Jurkat, Clone E6-1 (cell line): Measurements from ENCODE around the gene MSANTD3. TPM values are rescaled to one million over a fixed set of nuclear protein-coding genes. Genes with fewer than 3 reads are reported as not detected.
"Not testable (repeated sequence)": the region's sequence is repeated elsewhere in the genome, so short reads cannot be mapped to it uniquely, and the experiment has no call there.

ENCODE experiments used
- DNase-seq: peaks from one replicate; pipeline ENCODE4 v3.0.0-alpha.2; 2011; ENCODE audit warnings: low read depth, low spot score
- H3K4me3 ChIP-seq: 2 replicates; pipeline ENCODE4 v1.5.1; 2011; ENCODE audit warnings: mild to moderate bottlenecking, low read length, control low read depth, moderate library complexity
- polyA plus RNA-seq: library from polyadenylated mRNA; unstranded; fragments of >200 nt; gene quantifications from one replicate; pipeline ENCODE4 v1.2.1, GENCODE V29; 2012; ENCODE audit warnings: missing spikeins; ENCODE audit not compliant: insufficient read length, insufficient read depth

MSANTD3 gene, protein sequence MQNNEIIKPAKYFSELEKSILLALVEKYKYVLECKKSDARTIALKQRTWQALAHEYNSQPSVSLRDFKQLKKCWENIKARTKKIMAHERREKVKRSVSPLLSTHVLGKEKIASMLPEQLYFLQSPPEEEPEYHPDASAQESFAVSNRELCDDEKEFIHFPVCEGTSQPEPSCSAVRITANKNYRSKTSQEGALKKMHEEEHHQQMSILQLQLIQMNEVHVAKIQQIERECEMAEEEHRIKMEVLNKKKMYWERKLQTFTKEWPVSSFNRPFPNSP
- polyA plus RNA-seq: 23.9 TPM

DNA sequence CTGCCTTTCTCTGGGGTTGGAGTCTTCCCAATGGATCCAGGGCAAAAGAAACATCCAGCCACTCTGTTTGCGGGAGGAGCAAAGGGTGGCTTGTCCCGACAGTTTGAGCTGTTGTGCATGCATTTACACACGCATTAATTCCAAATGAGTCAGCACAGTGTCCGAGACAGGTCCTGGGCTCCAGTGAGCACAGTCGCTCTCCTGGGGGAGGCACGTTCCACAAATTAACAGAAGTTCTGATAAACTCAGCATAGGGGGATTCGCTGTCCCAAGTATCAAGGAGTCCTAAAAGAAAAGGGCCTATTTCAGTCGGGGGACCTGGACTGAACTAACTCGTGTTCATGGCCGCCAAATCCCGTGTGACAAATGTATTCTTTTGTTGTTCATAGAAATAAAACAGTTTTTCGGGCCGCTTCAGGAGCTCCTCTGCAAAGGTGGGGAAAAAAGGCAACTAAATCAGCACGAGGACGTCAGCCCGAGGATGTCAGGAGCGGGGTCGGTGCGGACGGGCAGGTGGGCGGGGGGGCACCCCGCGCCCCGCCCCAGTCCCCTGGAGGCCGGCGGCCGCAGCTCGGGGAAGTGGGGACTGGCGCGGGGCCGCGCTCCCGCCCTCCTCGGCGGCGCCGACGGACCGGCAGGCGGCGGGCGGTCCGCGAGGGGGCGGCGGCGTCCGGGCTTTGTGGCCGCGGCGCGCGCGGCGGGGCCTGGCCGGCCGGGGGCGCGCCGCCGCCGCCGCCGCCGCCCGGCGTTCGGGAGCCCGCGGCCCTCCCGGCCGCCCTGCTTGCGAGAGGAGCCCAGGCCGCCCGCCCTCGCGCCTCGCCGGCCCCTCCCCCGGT, at the start of gene MSANTD3:
TSS of gene MSANTD3 (plus strand) at position 614 of the 836 bp plus-strand sequence. CDS start 14,796 bp downstream, outside the sequence.
- H3K4me3 ChIP-seq: peak within 1 kb of the TSS; percentile 73
- peak; percentile 39 for DNase-seq

GRCh38 chr9:100379862-100380261, 47.1 kb upstream of the MSANTD3 start:
- DNase-seq: no peak

DNA sequence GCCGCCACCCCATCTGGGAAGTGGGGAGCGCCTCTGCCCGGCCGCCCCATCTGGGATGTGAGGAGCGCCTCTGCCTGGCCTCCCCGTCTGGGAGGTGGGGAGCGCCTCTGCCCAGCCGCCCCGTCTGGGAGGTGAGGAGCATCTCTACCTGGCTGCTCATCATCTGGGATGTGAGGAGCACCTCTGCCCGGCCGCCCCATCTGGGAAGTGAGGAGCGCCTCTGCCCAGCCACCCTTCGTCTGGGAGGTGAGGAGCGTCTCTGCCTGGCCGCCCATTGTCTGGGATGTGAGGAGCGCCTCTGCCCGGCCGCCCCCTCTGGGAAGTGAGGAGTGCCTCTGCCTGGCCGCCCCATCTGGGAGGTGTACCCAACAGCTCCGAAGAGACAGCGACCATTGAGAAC, 34.0 kb upstream of the MSANTD3 start:
- not testable (repeated sequence) for H3K4me3 ChIP-seq, DNase-seq

More at GRCh38 chr9:100379862-100380261, 47.1 kb upstream of the MSANTD3 start:
- no peak overlapping the region for H3K4me3 ChIP-seq

DNA sequence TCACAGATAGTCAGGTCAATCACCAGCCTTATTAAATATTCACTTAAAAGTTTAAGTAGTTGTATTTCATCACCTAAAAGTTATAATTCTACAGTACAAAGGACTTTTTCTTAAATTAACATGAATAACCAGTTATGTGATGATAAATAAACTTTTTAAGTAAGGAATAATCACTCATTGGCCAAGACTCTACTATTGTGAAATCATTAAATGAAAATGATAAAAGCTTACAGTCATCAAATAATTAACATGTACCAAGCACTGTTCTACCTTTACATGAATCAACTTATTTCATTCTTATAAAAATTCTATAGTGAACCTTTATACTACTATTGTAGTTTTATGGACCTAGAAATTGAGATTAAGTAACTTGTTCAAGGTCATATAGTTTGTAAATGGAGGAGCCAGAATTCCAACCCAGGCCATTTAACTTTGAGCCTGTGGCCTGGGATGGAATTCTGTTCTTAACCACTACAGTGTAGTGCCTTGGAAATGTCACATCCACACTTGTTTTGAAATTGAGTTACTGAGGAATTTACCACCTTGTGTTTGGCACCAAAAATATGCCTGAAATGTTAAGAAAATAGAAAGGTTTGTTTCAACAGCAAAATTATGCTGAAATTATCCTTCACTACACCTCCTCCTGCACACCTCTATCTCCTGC, 32.8 kb upstream of the MSANTD3 start:
- no peak for DNase-seq
- H3K4me3 ChIP-seq: no peak overlapping the region

- DNase-seq: no peak
- no peak overlapping the region for H3K4me3 ChIP-seq
Measured at GRCh38 chr9:100394816-100395215, 32.1 kb upstream of the MSANTD3 start.

- DNase-seq: no peak
- H3K4me3 ChIP-seq: no peak overlapping the region
Measured at GRCh38 chr9:100396769-100397168, 30.2 kb upstream of the MSANTD3 start.

- DNase-seq: no peak
Measured at GRCh38 chr9:100397529-100398266, 29.2 kb upstream of the MSANTD3 start.

GRCh38 chr9:100401042-100401441, 25.9 kb upstream of the MSANTD3 start:
- H3K4me3 ChIP-seq: no peak overlapping the region
- no peak for DNase-seq

More at GRCh38 chr9:100397529-100398266, 29.2 kb upstream of the MSANTD3 start:
- H3K4me3 ChIP-seq: no peak overlapping the region

- H3K4me3 ChIP-seq: no peak overlapping the region
- DNase-seq: no peak
Measured at GRCh38 chr9:100406962-100407361, 20.0 kb upstream of the MSANTD3 start.

DNA sequence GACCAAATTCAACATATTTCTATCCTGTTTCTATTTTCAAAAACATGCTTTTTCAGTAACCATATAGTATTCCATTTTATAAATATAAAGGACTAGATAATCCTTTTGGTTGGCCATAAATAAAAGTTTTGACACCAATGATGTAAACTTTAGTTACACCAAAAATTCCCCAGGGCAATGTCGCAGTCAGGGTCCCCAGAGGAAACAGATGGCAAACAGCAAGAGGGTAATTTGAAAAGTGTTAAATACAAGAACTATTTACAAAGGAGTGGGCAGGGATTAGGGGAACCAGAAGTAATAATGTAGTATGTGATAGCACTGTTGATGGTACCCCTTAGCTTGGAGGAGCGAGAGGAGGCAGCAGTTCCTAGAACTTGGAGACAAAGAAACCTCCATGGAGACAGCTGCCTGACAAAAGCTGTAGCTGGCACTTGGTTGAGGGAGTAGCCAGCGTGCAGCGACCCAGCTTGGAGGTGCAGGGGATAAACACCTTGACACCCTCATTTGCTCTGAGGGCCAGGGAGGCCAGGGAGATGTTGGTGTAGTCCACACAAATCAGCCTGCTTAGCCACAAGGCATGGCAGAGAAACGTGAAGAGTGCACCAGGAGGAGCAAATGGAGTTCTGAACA, 18.3 kb upstream of the MSANTD3 start:
- DNase-seq: no peak
- no peak overlapping the region for H3K4me3 ChIP-seq

DNA sequence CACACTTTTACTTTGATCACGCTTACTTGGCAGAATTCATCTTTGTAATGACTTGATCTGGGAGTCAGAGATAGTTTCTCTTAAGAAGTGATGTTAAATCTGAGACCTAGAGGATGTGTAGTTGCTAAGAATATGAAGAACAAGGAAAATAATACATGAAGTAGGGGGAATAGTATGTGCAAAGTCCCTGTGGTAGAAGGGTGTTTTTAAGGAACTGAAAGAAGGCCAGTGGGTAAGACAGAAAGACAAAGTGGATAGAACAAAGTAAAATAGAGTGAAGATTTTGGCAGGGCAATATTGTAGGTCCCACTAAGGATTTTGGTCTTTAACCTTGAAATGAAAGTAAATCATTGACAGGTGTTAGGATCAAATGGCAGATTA, 17.8 kb upstream of the MSANTD3 start:
- DNase-seq: no peak
- H3K4me3 ChIP-seq: no peak overlapping the region

GRCh38 chr9:100411472-100412283, 15.3 kb upstream of the MSANTD3 start:
- peak; percentile 79 for DNase-seq
- H3K4me3 ChIP-seq: peak overlapping the region; percentile 43

DNA sequence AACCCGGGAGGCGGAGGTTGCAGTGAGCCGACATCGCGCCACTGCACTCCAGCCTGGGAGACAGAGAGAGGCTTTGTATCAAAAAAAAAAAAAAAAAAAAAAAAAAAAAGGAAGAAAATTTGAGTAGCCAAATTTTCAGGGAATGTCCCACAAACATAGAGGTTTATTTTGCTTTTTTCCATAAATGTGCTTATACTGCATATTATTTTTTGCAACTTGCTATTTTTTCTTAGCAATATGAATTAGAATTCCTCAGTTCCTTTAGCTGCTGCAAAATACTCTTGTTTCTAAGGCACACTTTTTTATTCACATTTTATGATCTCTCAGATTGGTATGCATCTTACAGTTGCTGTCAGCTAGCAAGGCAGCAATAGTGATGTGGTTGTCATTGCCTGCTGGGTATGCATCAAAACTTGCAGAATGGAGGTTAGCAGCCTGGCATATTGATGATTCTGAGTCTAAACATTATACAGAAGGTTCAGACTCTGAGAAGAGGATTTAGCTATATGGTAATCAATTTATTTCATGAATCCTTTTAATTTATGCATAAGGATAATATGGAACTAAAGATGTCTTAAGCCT, 13.0 kb upstream of the MSANTD3 start:
- no peak overlapping the region for H3K4me3 ChIP-seq
- no peak for DNase-seq

GRCh38 chr9:100417815-100418214, 9.1 kb upstream of the MSANTD3 start:
- H3K4me3 ChIP-seq: no peak overlapping the region
- no peak for DNase-seq

GRCh38 chr9:100419166-100419565, 7.8 kb upstream of the MSANTD3 start:
- H3K4me3 ChIP-seq: no peak overlapping the region
- no peak for DNase-seq

DNA sequence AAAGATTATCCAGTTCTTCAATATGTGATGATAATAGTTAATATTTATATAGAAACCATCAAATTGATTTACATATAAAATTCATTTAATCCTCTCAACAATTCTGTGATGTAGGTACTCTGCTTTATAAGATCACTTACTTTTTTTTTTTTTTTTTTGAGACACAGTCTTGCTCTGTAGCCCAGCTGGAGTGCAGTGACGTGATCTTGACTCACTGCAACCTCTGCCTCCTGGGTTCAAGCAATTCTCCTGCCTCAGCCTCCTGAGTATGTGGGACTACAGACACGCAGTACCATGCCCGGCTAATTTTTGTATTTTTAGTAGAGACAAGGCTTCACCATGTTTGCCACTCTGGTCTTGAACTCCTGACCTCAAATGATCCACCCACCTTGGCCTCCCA, 5.8 kb upstream of the MSANTD3 start:
- not testable (repeated sequence) for H3K4me3 ChIP-seq, DNase-seq

DNA sequence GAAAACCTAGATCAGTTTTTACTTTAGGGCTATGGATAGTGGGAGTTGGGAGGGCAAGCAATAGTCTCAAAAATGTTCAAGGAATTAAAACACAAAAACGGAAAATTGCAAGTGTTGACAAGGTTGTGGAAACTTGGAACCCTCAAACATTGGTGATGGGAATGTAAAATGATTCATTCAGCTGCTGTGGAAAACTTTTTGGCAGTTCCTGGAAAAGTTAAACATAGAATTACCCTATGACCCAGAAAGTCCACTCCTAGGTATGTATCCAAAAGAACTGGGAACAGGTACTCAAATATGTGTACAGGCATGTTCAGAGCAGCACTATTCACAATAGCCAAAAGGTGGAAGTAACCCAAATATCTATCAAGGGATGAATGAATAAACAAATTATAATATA, 1.2 kb upstream of the MSANTD3 start:
- DNase-seq: no peak
- no peak overlapping the region for H3K4me3 ChIP-seq

DNA sequence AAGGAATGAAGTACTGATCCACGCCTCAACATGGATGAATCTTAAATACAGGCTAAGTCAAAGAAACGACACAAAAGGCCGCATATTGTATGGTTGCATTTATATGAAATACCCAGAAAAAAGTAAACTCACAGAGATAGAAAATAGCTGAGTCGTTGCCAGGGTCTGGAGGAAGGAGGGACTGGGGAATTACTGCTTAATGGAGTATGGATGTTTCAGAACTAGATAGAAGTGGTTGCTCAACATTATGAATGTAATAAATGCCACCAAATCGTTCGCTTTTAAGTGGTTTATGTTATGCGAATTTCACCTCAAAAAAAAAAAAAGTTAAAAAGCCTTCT, 784 bp upstream of the MSANTD3 start:
- DNase-seq: no peak
- H3K4me3 ChIP-seq: peak overlapping the region; percentile 73
